ENCODE measurements around the gene ILF2. TPM values are rescaled to one million over a fixed set of nuclear protein-coding genes. Genes with fewer than 3 reads are reported as not detected.
A peak's percentile ranks its signal among the peaks of the same experiment; 100 is the strongest.

The ILF2 gene
- total and polyA plus RNA-seq, 2 of the 13 experiments (the other 11 are each of a cell fraction or from before 2014, with no cell fraction given) = 292 to 366 TPM

DNA sequence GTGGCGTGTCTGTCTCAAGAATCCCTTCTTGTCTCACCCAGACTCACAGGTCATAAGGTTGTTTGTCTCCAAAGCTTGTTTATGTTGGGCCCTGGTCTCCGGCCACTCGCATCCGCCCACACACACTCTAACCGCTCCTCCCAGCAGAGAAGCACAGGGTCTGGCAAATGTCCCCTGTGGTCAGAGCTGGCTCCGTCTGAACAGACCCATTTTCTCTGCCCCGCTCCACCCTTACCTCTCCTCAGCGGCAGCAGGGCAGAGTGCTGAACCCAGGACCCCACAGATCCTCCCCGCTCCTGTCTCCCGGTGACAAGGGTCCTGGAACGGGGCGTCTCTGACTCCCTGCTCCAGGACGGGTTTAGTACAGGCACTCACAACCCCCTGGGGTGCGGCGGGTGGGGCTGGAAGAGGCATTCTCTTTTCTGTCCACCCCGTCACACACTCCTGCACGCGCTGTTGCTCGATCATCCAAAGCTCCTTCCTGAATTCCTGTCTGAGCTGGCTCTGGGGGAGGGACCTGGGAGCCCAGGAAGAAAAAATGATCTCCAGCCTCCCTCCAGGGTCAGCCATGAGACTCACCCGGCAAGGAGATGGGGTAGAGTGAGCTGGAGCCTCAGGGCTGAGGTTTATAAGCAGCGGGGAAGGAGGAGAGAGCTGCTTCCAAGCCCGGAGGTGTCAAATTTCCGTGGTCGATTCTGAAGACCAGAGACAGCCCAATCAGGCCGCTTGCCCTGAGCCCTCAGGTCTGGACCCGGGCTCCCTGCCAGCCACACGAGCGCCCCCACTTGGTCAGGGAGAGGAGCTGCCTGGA lies 43.7 kb downstream of the ILF2 start, which contains the start of gene S100A13 (continued):
- TF ChIP-seq ZNF142 (CRISPR knock-in tag; IDR thresholded peaks at IDR 0.05) (0 out of 2 replicates have a peak, but pooled peaks have one; percentile 3), NBN (conservative IDR thresholded peaks at IDR 0.05) (no peak), DMTF1 (CRISPR knock-in tag; IDR thresholded peaks at IDR 0.05) (no peak), DMAP1 (CRISPR knock-in tag; IDR thresholded peaks at IDR 0.05) (no peak; the same call in 1 of the 2 replicates), ZNF407 (CRISPR knock-in tag; IDR thresholded peaks at IDR 0.05; ENCODE audit: not compliant biosample characterization) (no peak), ZNF570 (CRISPR knock-in tag; IDR thresholded peaks at IDR 0.05; ENCODE audit: borderline replicate concordance) (no peak)
- TF ChIP-seq, protein P1, sequence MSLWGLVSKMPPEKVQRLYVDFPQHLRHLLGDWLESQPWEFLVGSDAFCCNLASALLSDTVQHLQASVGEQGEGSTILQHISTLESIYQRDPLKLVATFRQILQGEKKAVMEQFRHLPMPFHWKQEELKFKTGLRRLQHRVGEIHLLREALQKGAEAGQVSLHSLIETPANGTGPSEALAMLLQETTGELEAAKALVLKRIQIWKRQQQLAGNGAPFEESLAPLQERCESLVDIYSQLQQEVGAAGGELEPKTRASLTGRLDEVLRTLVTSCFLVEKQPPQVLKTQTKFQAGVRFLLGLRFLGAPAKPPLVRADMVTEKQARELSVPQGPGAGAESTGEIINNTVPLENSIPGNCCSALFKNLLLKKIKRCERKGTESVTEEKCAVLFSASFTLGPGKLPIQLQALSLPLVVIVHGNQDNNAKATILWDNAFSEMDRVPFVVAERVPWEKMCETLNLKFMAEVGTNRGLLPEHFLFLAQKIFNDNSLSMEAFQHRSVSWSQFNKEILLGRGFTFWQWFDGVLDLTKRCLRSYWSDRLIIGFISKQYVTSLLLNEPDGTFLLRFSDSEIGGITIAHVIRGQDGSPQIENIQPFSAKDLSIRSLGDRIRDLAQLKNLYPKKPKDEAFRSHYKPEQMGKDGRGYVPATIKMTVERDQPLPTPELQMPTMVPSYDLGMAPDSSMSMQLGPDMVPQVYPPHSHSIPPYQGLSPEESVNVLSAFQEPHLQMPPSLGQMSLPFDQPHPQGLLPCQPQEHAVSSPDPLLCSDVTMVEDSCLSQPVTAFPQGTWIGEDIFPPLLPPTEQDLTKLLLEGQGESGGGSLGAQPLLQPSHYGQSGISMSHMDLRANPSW (CRISPR knock-in tag; IDR thresholded peaks at IDR 0.05; ENCODE audit: borderline replicate concordance) = no peak
